ENCODE measurements around the gene LRRIQ3.

The LRRIQ3 gene

DNA sequence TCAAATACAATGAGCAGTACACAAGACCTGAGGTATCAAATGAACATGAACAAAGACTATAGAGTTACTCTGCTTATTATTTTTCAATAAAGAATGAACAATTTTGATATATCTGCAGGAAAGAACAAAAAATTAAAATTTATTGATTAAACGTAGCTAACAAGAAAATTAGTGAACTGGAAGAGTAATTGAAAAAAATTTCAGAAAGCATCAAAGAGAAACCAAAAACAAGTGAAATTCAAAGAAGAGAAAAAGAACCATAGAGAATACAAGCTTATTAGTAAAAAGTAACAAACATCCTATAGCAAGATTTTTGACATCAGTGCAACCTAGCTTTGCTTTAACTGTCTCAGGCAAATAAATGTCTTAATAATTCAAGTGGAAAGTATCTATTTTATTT is 106.6 kb downstream of the LRRIQ3 start:
- Histone ChIP-seq H3K4me3 (ENCODE audit: low read length) (no peak overlapping the region), H3K4me1 (ENCODE audit: low read length) (no peaks in the 10 kb centered on the region), H3K9me3 (replicated peaks; ENCODE audit: insufficient read depth, low read length) (no peaks in the 10 kb centered on the region), H3K4me2 (ENCODE audit: low read depth, low read length) (no peak overlapping the region), H3K27me3 (replicated peaks; ENCODE audit: insufficient read depth, low read length) (no peaks in the 10 kb centered on the region), H4K20me1 (ENCODE audit: insufficient read depth, low read length) (no peaks in the 10 kb centered on the region), H3F3A (ENCODE audit: insufficient read depth, low read length) (no peaks in the 10 kb centered on the region), H3K9me2 (replicated peaks; ENCODE audit: insufficient read depth, low read length) (no peaks in the 10 kb centered on the region), H3K79me2 (ENCODE audit: low read length) (no peaks in the 10 kb centered on the region), H3K27ac (ENCODE audit: low read length) (no peak overlapping the region), H3K36me3 (replicated peaks; ENCODE audit: insufficient read depth, low read length) (no peaks in the 10 kb centered on the region), H3K9ac (ENCODE audit: low read length) (no peak overlapping the region), H2AFZ (ENCODE audit: low read length) (no peak overlapping the region)
- TF ChIP-seq, protein P1, sequence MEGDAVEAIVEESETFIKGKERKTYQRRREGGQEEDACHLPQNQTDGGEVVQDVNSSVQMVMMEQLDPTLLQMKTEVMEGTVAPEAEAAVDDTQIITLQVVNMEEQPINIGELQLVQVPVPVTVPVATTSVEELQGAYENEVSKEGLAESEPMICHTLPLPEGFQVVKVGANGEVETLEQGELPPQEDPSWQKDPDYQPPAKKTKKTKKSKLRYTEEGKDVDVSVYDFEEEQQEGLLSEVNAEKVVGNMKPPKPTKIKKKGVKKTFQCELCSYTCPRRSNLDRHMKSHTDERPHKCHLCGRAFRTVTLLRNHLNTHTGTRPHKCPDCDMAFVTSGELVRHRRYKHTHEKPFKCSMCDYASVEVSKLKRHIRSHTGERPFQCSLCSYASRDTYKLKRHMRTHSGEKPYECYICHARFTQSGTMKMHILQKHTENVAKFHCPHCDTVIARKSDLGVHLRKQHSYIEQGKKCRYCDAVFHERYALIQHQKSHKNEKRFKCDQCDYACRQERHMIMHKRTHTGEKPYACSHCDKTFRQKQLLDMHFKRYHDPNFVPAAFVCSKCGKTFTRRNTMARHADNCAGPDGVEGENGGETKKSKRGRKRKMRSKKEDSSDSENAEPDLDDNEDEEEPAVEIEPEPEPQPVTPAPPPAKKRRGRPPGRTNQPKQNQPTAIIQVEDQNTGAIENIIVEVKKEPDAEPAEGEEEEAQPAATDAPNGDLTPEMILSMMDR (IDR thresholded peaks at IDR 0.05; ENCODE audit: low read length), result no peak
- no peak for TF ChIP-seq EZH2 (optimal IDR thresholded peaks at IDR 0.05; ENCODE audit: low read depth, low read length)
- no peak for TF ChIP-seq EZH2phosphoT487 (IDR thresholded peaks at IDR 0.05; ENCODE audit: low read length)
- DNase-seq, result no peak

DNA sequence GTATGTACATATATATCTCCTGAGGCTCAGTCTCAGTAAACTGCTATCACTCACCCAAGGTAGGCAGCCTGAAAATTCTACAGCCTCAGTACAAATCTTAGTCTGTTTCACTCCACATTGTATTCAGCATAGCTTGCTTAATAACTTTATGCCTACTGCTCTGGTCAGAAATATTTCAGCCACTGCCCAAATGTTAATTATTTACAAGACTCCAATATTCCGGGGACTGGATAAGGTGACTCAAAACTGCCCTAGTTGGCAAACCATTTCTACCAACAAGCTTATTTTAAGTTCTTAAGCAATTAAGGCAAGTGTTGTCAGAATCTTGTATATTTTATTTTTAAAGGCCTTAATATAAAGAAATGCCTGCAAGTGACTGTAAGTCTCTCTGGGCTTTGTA is 114.8 kb downstream of the LRRIQ3 start:
- TF ChIP-seq, protein P1 (IDR thresholded peaks at IDR 0.05; ENCODE audit: low read length), result no peak
- TF ChIP-seq EZH2phosphoT487 (IDR thresholded peaks at IDR 0.05; ENCODE audit: low read length), result no peak
- no peak for TF ChIP-seq EZH2 (optimal IDR thresholded peaks at IDR 0.05; ENCODE audit: low read depth, low read length)
- Histone ChIP-seq H3K4me3 (ENCODE audit: low read length) (no peak overlapping the region), H3K79me2 (ENCODE audit: low read length) (no peaks in the 10 kb centered on the region), H3F3A (ENCODE audit: insufficient read depth, low read length) (no peaks in the 10 kb centered on the region), H3K9ac (ENCODE audit: low read length) (no peak overlapping the region), H2AFZ (ENCODE audit: low read length) (no peak overlapping the region), H4K20me1 (ENCODE audit: insufficient read depth, low read length) (no peaks in the 10 kb centered on the region), H3K36me3 (replicated peaks; ENCODE audit: insufficient read depth, low read length) (no peaks in the 10 kb centered on the region), H3K9me2 (replicated peaks; ENCODE audit: insufficient read depth, low read length) (no peaks in the 10 kb centered on the region), H3K9me3 (replicated peaks; ENCODE audit: insufficient read depth, low read length) (no peaks in the 10 kb centered on the region), H3K4me2 (ENCODE audit: low read depth, low read length) (no peak overlapping the region), H3K4me1 (ENCODE audit: low read length) (no peaks in the 10 kb centered on the region), H3K27me3 (replicated peaks; ENCODE audit: insufficient read depth, low read length) (no peaks in the 10 kb centered on the region), H3K27ac (ENCODE audit: low read length) (no peak overlapping the region)
- DNase-seq, result no peak

DNA sequence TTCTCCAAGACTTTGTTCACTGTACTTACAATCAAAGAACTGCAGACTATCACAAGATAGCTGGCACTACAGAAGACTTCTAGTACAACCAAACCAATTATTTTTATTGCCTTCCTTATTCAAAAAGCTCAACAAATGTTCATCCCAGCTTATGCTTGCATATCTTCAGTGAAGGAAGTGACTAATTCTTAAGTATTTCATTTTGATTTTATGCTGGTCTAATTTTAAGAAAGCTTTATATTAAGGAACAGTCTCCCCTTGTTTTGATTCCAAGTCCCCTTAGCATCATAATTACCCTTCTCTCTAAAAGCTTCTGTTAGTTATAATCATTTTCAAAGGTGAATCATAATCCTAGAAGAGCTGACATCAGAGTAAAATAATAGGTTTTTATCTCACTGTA is 132.9 kb downstream of the LRRIQ3 start:
- TF ChIP-seq, protein P1 (IDR thresholded peaks at IDR 0.05; ENCODE audit: low read length), result no peak
- TF ChIP-seq EZH2 (optimal IDR thresholded peaks at IDR 0.05; ENCODE audit: low read depth, low read length) (no peak), EZH2phosphoT487 (IDR thresholded peaks at IDR 0.05; ENCODE audit: low read length) (no peak)

More for the DNA sequence above, 132.9 kb downstream of the LRRIQ3 start:
- Histone ChIP-seq H4K20me1 (ENCODE audit: insufficient read depth, low read length) (no peaks in the 10 kb centered on the region), H2AFZ (ENCODE audit: low read length) (no peak overlapping the region), H3K4me2 (ENCODE audit: low read depth, low read length) (no peak overlapping the region), H3K27ac (ENCODE audit: low read length) (no peak overlapping the region), H3K79me2 (ENCODE audit: low read length) (no peaks in the 10 kb centered on the region), H3K9me2 (replicated peaks; ENCODE audit: insufficient read depth, low read length) (no peaks in the 10 kb centered on the region), H3F3A (ENCODE audit: insufficient read depth, low read length) (no peaks in the 10 kb centered on the region), H3K27me3 (replicated peaks; ENCODE audit: insufficient read depth, low read length) (no peaks in the 10 kb centered on the region), H3K9me3 (replicated peaks; ENCODE audit: insufficient read depth, low read length) (no peaks in the 10 kb centered on the region), H3K36me3 (replicated peaks; ENCODE audit: insufficient read depth, low read length) (no peaks in the 10 kb centered on the region), H3K9ac (ENCODE audit: low read length) (no peak overlapping the region), H3K4me1 (ENCODE audit: low read length) (no peaks in the 10 kb centered on the region), H3K4me3 (ENCODE audit: low read length) (no peak overlapping the region)
- no peak for DNase-seq

All from MM.1S (cell line).